ACC112 (cell line): Measurements from ENCODE around the gene AK9.
A peak's percentile ranks its signal among the peaks of the same experiment; 100 is the strongest.

Experiments
- H2AFZ ChIP-seq: fragments of 200-600 bp; sonication (generic); one replicate; pipeline ENCODE4 v1.6.0; 2017; ENCODE audit warnings: antibody characterized with exemption, low read length; ENCODE audit not compliant: unreplicated experiment
- H3K27ac ChIP-seq: fragments of 200-600 bp; sonication (generic); 2 replicates; pipeline ENCODE4 v1.5.1; 2014; ENCODE audit warnings: low read depth, mild to moderate bottlenecking, antibody characterized with exemption, low read length, moderate library complexity
- H3K27me3 ChIP-seq: fragments of 200-600 bp; sonication (generic); 2 replicates; pipeline ENCODE4 v1.6.1; 2014; ENCODE audit warnings: mild to moderate bottlenecking, antibody characterized with exemption, low read length, moderate library complexity, mixed read lengths; ENCODE audit not compliant: insufficient read depth
- H3K36me3 ChIP-seq: fragments of 200-600 bp; sonication (generic); 2 replicates; pipeline ENCODE4 v1.6.1; 2016; ENCODE audit warnings: mild to moderate bottlenecking, antibody characterized with exemption, low read length, moderate library complexity, mixed read lengths; ENCODE audit not compliant: insufficient read depth
- H3K4me1 ChIP-seq: fragments of 200-600 bp; sonication (generic); one replicate; pipeline ENCODE4 v1.6.1; 2016; ENCODE audit warnings: low read length, mixed read lengths; ENCODE audit not compliant: insufficient read depth, unreplicated experiment, control insufficient read depth
- H3K4me3 ChIP-seq: fragments of 200-600 bp; sonication (generic); 2 replicates; pipeline ENCODE4 v1.5.1; 2014; ENCODE audit warnings: mild to moderate bottlenecking, low read depth, low read length
- H3K79me2 ChIP-seq: fragments of 200-600 bp; sonication (generic); one replicate; pipeline ENCODE4 v1.6.0; 2016; ENCODE audit warnings: low read length; ENCODE audit not compliant: control insufficient read depth, unreplicated experiment, insufficient read depth

Gene AK9

GRCh38 chr6:109515781-109516409, 175.1 kb downstream of the AK9 start:
- Histone ChIP-seq H3K36me3 (no peaks in the 10 kb centered on the region), H2AFZ (peak overlapping the region; percentile 28), H3K79me2 (no peaks in the 10 kb centered on the region), H3K27me3 (no peaks in the 10 kb centered on the region), H3K4me3 (peak overlapping the region; percentile 55), H3K27ac (no peak overlapping the region), H3K4me1 (peaks cover 10% of the 10 kb centered on the region)

GRCh38 chr6:109514946-109515345, 176.1 kb downstream of the AK9 start:
- Histone ChIP-seq H3K4me3 (no peak overlapping the region), H3K27ac (no peak overlapping the region), H3K27me3 (no peaks in the 10 kb centered on the region), H3K4me1 (peaks cover 10% of the 10 kb centered on the region), H3K79me2 (no peaks in the 10 kb centered on the region), H2AFZ (no peak overlapping the region), H3K36me3 (no peaks in the 10 kb centered on the region)

GRCh38 chr6:109513571-109514071, 177.4 kb downstream of the AK9 start:
- Histone ChIP-seq H3K36me3 (no peaks in the 10 kb centered on the region), H3K27me3 (no peaks in the 10 kb centered on the region), H3K27ac (0 out of 2 replicates have a peak overlapping the region, but pooled peaks have one; percentile 2), H3K4me1 (peaks cover 10% of the 10 kb centered on the region), H2AFZ (no peak overlapping the region), H3K4me3 (no peak overlapping the region), H3K79me2 (no peaks in the 10 kb centered on the region)

GRCh38 chr6:109512271-109512817, 178.7 kb downstream of the AK9 start:
- peaks cover 10% of the 10 kb centered on the region for H3K4me1 ChIP-seq
- H3K27me3 ChIP-seq: no peaks in the 10 kb centered on the region
- H3K27ac ChIP-seq: no peak overlapping the region
- H2AFZ ChIP-seq: no peak overlapping the region
- H3K4me3 ChIP-seq: no peak overlapping the region
- no peaks in the 10 kb centered on the region for H3K79me2 ChIP-seq
- no peaks in the 10 kb centered on the region for H3K36me3 ChIP-seq

GRCh38 chr6:109511832-109512231, 179.2 kb downstream of the AK9 start:
- Histone ChIP-seq H3K36me3 (no peaks in the 10 kb centered on the region), H3K79me2 (no peaks in the 10 kb centered on the region), H2AFZ (no peak overlapping the region), H3K4me1 (peaks cover 10% of the 10 kb centered on the region), H3K27ac (no peak overlapping the region), H3K4me3 (no peak overlapping the region), H3K27me3 (no peaks in the 10 kb centered on the region)

GRCh38 chr6:109510358-109510757, 180.6 kb downstream of the AK9 start:
- H3K27me3 ChIP-seq: no peaks in the 10 kb centered on the region
- H3K79me2 ChIP-seq: no peaks in the 10 kb centered on the region
- peaks cover 3% of the 10 kb centered on the region for H3K4me1 ChIP-seq
- H2AFZ ChIP-seq: no peak overlapping the region
- no peaks in the 10 kb centered on the region for H3K36me3 ChIP-seq
- H3K4me3 ChIP-seq: no peak overlapping the region
- H3K27ac ChIP-seq: no peak overlapping the region

- Histone ChIP-seq H3K27ac (no peak overlapping the region), H3K4me1 (no peaks in the 10 kb centered on the region), H3K4me3 (no peak overlapping the region), H3K36me3 (no peaks in the 10 kb centered on the region), H2AFZ (no peak overlapping the region), H3K79me2 (no peaks in the 10 kb centered on the region), H3K27me3 (no peaks in the 10 kb centered on the region)
These were observed 182.7 kb downstream of the AK9 start for GRCh38 chr6:109508166-109508860.

GRCh38 chr6:109507490-109508072, 183.4 kb downstream of the AK9 start:
- Histone ChIP-seq H3K79me2 (no peaks in the 10 kb centered on the region), H3K36me3 (no peaks in the 10 kb centered on the region), H3K4me1 (no peaks in the 10 kb centered on the region), H3K27me3 (no peaks in the 10 kb centered on the region), H2AFZ (no peak overlapping the region), H3K4me3 (no peak overlapping the region), H3K27ac (no peak overlapping the region)

- Histone ChIP-seq H3K4me1 (no peaks in the 10 kb centered on the region), H3K27me3 (no peaks in the 10 kb centered on the region), H3K36me3 (no peaks in the 10 kb centered on the region), H2AFZ (no peak overlapping the region), H3K4me3 (no peak overlapping the region), H3K27ac (no peak overlapping the region), H3K79me2 (no peaks in the 10 kb centered on the region)
These were observed 184.2 kb downstream of the AK9 start for GRCh38 chr6:109506841-109507240.

- H3K4me3 ChIP-seq: no peak overlapping the region
- H2AFZ ChIP-seq: no peak overlapping the region
- H3K36me3 ChIP-seq: no peaks in the 10 kb centered on the region
- no peaks in the 10 kb centered on the region for H3K79me2 ChIP-seq
- H3K27me3 ChIP-seq: no peaks in the 10 kb centered on the region
- no peak overlapping the region for H3K27ac ChIP-seq
- no peaks in the 10 kb centered on the region for H3K4me1 ChIP-seq
These were observed 184.7 kb downstream of the AK9 start for GRCh38 chr6:109506314-109506713.
